ENCODE measurements around the gene ACP7. TPM values are rescaled to one million over a fixed set of nuclear protein-coding genes. Genes with fewer than 3 reads are reported as not detected.

The ACP7 gene
- total RNA-seq, 4 donors from 2014 or later: 0.55 TPM; not detected in 3

DNA sequence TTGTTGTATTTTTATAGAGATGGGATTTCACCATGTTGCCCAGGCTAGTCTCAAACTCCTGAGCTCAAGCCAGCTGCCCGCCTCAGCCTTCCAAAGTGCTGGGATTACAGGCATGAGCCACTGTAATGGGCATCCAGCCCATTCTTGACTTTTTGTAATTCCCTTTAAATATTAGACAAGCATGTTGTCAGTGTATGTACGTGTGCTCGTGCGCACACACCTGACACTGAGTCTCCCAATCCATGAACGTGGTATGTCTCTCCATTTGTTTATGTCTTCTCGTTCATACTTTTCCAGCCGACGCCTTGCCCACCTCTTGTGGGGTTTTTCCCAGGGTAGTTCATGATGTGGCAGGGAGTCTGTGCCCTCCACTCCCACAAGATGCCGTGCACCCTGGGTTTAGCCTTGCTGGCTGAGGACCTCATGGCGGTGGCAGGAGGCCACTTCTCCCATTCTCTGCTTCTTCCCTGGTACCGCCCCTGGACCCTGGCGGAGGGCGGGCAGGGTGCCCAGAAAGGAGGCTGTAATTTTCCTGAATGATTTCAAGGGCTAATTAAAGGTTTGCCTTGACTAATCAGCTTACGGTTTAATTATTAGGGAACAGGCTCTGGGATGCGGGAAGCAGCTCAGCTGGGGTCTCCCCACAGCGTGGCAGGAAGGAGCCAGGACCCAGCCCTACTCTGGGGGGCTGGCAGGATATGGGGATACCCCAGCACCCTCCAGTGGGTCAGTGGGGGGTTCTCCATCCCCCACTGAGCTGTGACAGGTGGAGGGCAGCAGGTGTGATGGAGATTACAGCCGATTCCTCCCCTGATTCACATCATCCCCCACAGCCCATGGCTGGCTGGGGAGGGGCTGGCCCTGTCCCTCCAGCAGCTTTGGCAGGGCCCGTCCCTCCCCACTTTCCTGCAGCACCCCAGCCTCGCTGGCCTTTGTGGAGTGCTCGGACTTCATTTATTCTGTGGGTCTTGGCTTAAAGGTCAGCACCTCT is 54.3 kb downstream of the ACP7 start:
- H3K9me3 ChIP-seq: no peaks in the 10 kb centered on the region
- intact Hi-C loops (cut with DNase I; ENCODE audit: low total_unique reads): loop anchor here (10.0 kb wide), 1 partner anchor 1526 kb away; no protein-coding TSS in a partner anchor
- no peak overlapping the region for H3K4me3 ChIP-seq
- H3K4me1 ChIP-seq: peaks cover 0 to 10% of the 10 kb centered on the region in 2 donors
- no peaks in the 10 kb centered on the region for H3K36me3 ChIP-seq
- peak overlapping the region; percentile 32 to 42 for H3K27ac ChIP-seq
- no peak for TF ChIP-seq POLR2A (IDR thresholded peaks at IDR 0.05)
- TF ChIP-seq, protein P1, sequence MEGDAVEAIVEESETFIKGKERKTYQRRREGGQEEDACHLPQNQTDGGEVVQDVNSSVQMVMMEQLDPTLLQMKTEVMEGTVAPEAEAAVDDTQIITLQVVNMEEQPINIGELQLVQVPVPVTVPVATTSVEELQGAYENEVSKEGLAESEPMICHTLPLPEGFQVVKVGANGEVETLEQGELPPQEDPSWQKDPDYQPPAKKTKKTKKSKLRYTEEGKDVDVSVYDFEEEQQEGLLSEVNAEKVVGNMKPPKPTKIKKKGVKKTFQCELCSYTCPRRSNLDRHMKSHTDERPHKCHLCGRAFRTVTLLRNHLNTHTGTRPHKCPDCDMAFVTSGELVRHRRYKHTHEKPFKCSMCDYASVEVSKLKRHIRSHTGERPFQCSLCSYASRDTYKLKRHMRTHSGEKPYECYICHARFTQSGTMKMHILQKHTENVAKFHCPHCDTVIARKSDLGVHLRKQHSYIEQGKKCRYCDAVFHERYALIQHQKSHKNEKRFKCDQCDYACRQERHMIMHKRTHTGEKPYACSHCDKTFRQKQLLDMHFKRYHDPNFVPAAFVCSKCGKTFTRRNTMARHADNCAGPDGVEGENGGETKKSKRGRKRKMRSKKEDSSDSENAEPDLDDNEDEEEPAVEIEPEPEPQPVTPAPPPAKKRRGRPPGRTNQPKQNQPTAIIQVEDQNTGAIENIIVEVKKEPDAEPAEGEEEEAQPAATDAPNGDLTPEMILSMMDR (IDR thresholded peaks at IDR 0.05): no peak
- DNase-seq: no peak
- no peaks in the 10 kb centered on the region for H3K27me3 ChIP-seq

DNA sequence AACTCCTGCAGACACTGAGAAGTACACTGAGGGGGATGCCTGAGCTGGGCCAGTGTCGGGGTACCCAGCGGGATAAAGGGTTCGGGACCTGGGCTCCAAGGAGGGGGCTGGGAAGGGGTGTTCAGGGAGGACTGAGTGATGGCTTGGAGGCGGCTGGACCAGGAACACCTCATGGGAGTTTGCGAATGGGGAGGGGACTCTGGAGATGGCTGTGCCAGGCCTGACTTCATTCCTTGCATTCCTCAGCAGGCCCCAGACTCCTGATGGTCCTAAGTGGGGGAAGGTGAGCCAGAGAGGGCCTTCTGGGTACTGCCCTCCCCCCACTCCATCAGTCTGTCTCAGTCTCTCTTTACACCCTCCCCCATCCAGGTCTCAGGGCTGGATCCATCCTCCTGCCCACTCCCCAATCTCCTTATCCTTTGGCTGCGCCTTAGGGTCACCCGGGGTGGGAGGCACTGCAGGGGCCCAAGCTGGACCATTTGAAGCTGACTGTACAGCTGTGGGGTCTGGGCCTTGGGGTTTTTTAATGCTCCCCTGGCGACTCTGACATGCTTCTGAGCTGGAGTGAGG is 55.2 kb downstream of the ACP7 start:
- peak overlapping the region; percentile 32 to 53 for H3K27ac ChIP-seq
- intact Hi-C loops (cut with DNase I; ENCODE audit: low total_unique reads): loop anchor here (10.0 kb wide), 1 partner anchor 1525 kb away; no protein-coding TSS in a partner anchor
- no peak overlapping the region for H3K4me3 ChIP-seq
- H3K36me3 ChIP-seq: no peaks in the 10 kb centered on the region
- H3K27me3 ChIP-seq: no peaks in the 10 kb centered on the region
- no peak for DNase-seq
- H3K9me3 ChIP-seq: no peaks in the 10 kb centered on the region
- peaks cover 0 to 11% of the 10 kb centered on the region in 2 donors for H3K4me1 ChIP-seq
- TF ChIP-seq, protein P1 (IDR thresholded peaks at IDR 0.05): no peak
- no peak for TF ChIP-seq POLR2A (IDR thresholded peaks at IDR 0.05)

DNA sequence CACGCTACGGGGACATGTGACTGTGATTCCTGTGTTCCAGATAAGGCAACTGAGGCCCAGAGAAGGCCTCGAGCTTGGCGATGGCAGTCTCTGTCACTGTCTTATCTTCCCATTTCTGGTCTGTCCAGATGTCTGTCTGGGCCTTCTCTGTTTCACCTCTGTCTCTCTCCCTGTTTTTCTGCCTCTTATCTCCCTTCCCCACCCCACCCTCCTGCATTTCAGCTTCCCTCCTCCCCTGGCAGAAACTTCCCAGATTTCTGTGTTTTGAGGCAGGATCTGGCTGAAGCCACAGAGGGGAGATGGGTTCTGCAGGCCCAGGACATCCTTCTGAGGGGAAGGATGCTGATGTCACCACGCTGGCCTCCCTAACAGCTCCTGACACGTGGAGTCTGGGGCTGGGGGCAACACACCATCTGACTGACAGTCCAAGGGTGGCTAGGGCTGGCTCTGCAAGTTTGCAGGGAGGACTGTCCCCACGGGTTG is 55.8 kb downstream of the ACP7 start:
- Histone ChIP-seq H3K4me3 (no peak overlapping the region), H3K27me3 (no peaks in the 10 kb centered on the region), H3K4me1 (peaks cover 0 to 17% of the 10 kb centered on the region in 2 donors), H3K36me3 (no peaks in the 10 kb centered on the region), H3K9me3 (no peaks in the 10 kb centered on the region), H3K27ac (peak overlapping the region; percentile 28 to 32)
- TF ChIP-seq POLR2A (IDR thresholded peaks at IDR 0.05): no peak
- TF ChIP-seq, protein P1 (IDR thresholded peaks at IDR 0.05): no peak
- no peak for DNase-seq
- intact Hi-C loops (cut with DNase I; ENCODE audit: low total_unique reads): loop anchor here (10.0 kb wide), 1 partner anchor 1525 kb away; no protein-coding TSS in a partner anchor

DNA sequence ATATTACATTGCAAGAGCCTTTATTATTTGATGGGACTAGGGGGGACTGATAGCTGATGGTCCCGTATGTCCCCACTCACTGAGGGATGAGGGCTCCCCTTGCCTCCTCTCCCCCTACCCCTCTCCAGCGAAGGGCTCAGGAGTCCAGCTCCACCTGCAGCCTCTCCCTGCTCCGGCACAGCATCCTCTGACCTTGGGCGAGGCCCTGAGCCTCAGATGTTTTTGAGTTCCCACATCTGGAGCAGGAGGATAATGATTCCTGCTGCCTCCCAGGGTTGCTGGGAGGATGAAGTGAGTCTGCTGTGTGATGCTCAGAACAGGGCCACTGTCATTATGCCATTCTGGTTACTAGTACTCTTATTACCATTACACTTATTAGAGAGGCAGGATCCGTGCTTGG is 56.4 kb downstream of the ACP7 start:
- TF ChIP-seq, protein P1 (IDR thresholded peaks at IDR 0.05): no peak
- no peak for TF ChIP-seq POLR2A (IDR thresholded peaks at IDR 0.05)
- Histone ChIP-seq H3K4me3 (no peak overlapping the region), H3K27ac (no peak overlapping the region), H3K36me3 (no peaks in the 10 kb centered on the region), H3K27me3 (no peaks in the 10 kb centered on the region), H3K4me1 (peaks cover 0 to 23% of the 10 kb centered on the region in 2 donors), H3K9me3 (no peaks in the 10 kb centered on the region)
- no peak for DNase-seq
- intact Hi-C loops (cut with DNase I; ENCODE audit: low total_unique reads): no loop called here
